HG03442 (cell line): ENCODE data around the gene TMCO5A.

ENCODE experiments used
- ATAC-seq: cut with Tn5 transposase; IDR thresholded peaks from one replicate; pipeline ENCODE4 v1.9.1; 2021; ENCODE audit warnings: mild to moderate bottlenecking, moderate library complexity; ENCODE audit not compliant: unreplicated experiment

TMCO5A gene

GRCh38 chr15:37967788-37968187 is 33.3 kb downstream of the TMCO5A start:
- no peak for ATAC-seq

- ATAC-seq = no peak
Measured at GRCh38 chr15:37973856-37974255, 39.4 kb downstream of the TMCO5A start.

DNA sequence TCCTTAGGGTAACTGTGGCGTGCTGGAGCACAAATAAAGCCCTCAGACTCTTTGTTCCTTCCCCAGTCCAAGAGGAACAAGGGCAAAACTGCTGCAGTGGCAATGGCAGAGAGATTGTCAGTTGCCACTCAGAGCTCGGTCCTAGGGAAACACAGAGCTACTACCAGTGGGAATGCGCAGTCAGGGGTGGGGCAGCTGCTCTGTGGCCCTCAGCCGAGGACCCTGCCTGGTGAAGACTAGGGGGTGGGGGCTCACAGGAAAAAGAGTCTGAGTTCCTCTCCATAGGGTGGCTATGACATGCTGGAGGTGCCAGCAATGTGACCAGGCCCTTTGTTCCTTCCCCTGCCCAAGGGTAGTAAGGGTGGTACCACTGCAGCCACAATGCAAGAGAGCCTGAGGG is 43.8 kb downstream of the TMCO5A start:
- no peak for ATAC-seq

DNA sequence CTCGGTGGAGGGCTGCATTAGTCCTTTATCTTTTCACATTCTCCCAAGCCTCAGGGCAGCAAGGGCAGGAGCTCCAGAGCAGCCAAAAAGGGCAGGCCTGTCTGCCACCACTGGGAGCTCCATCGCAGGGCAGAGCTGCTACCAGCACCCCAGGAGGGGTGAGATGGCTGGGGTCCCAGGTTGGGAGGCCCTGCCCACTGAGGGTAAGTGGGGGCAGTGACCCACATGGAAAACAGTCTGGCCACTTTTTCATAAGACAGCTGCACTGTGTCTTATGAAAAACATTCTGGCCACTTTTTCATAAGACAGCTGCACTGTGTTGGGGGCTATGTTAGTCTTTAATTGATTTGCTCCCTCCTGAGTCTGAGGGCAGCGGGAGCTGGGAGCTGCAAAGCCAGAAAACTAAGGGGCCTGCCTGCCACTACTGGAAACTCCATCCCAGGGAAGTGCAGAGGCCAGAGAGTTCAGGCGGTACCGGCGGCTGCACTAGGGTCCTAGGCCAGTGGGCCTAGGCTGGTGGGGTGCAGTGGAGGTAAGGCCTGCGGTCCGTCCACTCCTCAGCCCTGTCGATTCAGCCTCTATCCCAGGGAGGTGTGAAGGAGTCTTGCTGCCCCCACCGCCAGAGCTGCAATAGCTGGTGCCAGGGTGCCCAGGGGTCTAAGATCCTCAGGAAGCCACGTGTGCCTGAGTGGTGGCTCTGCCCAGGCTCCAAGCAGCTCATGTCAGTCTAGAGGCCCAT is 45.4 kb downstream of the TMCO5A start:
- no peak for ATAC-seq

DNA sequence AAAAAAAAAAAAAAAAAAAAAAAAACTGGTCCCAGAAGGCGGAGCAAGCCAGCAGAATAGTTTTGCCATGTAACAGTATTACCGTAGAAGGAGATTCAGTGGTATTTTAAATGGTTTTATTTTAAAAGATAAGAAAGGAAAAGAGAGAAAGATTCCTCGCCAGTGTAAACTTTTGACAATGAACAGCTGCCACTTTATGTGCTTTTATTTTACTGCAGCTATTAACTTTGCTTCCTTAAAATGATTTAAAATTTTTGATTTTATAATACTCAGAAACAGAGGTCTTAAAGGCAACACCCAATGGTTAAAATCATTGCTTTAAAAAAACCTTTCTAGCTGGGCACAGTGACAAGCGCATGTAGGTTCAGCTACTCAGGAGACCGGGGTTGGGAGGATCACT is 46.8 kb downstream of the TMCO5A start:
- ATAC-seq = no peak

DNA sequence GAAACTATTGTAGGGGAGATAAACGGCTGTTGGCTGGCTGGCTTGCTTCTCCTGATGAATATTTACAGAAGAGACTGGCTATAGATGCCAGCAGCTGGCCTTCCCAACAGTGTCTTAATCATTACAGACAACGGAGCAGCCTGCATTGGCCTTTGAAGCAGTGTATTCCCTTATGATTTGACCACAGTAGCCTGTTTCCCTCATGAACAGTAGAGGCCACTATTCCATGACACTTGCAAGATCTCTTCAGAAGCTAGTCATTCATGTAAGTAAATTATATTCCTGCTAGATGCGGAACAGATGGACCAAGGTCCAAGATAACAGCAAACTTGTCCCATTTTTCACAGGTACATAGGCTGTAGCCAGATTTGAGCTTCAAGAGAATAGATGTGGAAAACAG is 47.3 kb downstream of the TMCO5A start:
- ATAC-seq = no peak

DNA sequence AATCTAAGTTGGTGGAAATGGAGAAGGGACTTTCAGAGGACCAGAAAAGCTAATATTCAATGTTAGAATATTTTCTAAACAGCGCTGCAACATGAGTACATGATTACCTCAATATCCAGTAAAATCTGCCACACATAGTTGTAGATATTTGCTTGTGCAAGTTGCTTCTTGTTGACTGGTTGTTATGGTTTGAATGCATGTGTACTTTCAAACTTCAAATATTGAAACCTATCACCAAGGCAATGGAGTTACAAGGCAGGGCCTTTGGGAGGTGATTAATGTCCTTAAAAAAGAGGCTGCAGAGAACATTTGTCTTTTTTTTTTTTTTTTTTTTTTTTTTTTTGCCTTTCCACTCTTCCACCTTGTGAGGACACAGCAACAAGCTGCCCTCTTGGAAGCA is 49.9 kb downstream of the TMCO5A start:
- no peak for ATAC-seq

DNA sequence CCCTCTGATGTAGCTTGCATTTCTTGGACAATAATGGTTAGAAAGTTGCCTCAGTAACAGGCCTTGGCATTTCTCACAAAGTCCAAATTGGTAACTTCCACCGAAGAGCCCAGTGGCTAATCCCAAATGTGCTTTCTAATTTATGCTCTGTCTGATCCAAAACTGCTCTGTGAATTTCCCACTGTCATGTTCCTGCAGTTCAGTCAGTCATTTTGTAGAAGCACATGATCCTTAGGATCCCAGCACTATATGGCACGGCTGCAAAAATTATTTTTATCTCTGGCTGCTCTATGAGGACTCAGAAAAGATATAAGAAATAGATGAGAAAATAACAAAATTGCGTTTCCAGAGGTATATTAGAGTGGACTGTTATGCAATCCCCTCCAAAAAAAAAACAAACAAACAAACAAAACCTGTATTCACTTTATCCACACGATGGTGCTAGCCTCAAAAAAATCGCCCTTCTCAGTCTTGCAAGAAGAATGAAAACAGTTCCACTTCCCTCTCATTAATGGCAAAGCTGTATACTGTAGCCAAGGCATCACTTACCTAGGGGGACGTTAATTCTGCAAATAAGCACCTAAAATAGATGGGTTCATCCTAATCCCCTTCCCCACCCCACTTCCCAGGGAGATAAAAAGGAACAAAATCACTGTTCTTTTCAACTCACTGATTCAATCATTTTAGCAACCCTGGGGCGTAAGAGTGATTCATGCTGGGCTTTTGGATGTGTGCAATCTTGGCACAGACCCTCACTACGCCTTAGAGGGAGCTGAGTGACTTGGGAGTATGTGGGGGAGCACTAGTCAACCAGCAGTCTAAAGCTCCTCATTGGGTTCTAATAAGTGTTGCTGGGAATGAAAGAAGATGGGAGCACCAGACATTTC is 61.3 kb downstream of the TMCO5A start:
- peak; percentile 54 for ATAC-seq
